GM04504 (cell line): ENCODE data around the gene RTKN2.
"Not testable (repeated sequence)": the region's sequence is repeated elsewhere in the genome, so short reads cannot be mapped to it uniquely, and the experiment has no call there.

Experiments used
- DNase-seq: peaks from one replicate; pipeline ENCODE4 v3.0.0-alpha.2; 2012; ENCODE audit warnings: low read depth

RTKN2 gene

GRCh38 chr10:62259456-62259855, 9.2 kb downstream of the RTKN2 start:
- no peak for DNase-seq

- DNase-seq, result no peak
These were observed 9.7 kb downstream of the RTKN2 start for GRCh38 chr10:62258926-62259325.

GRCh38 chr10:62253704-62254103, 14.9 kb downstream of the RTKN2 start:
- DNase-seq, result no peak

GRCh38 chr10:62252051-62252450, 16.6 kb downstream of the RTKN2 start:
- DNase-seq, result no peak

- no peak for DNase-seq
These were observed 17.9 kb downstream of the RTKN2 start for GRCh38 chr10:62250594-62251198.

GRCh38 chr10:62249957-62250356, 18.7 kb downstream of the RTKN2 start:
- no peak for DNase-seq

GRCh38 chr10:62248465-62248864, 20.2 kb downstream of the RTKN2 start:
- no peak for DNase-seq

- peak; percentile 53 for DNase-seq
These were observed 23.7 kb downstream of the RTKN2 start for GRCh38 chr10:62244785-62245467.

GRCh38 chr10:62244088-62244487, 24.6 kb downstream of the RTKN2 start:
- no peak for DNase-seq

GRCh38 chr10:62243647-62243997, 25.0 kb downstream of the RTKN2 start:
- no peak for DNase-seq

- DNase-seq, result peak; percentile 89
These were observed 25.5 kb downstream of the RTKN2 start for GRCh38 chr10:62242965-62243646.

GRCh38 chr10:62241521-62241920, 27.1 kb downstream of the RTKN2 start:
- DNase-seq, result not testable (repeated sequence)

- DNase-seq, result no peak
These were observed 28.6 kb downstream of the RTKN2 start for GRCh38 chr10:62239994-62240393.

GRCh38 chr10:62238880-62239279, 29.8 kb downstream of the RTKN2 start:
- no peak for DNase-seq

GRCh38 chr10:62237966-62238365, 30.7 kb downstream of the RTKN2 start:
- no peak for DNase-seq

GRCh38 chr10:62237506-62237905, 31.1 kb downstream of the RTKN2 start:
- no peak for DNase-seq

GRCh38 chr10:62234077-62234605, 34.5 kb downstream of the RTKN2 start:
- DNase-seq, result no peak

GRCh38 chr10:62233356-62234076, 35.1 kb downstream of the RTKN2 start:
- DNase-seq, result no peak

- no peak for DNase-seq
These were observed 36.8 kb downstream of the RTKN2 start for GRCh38 chr10:62231805-62232204.

GRCh38 chr10:62231371-62231770, 37.3 kb downstream of the RTKN2 start:
- DNase-seq, result peak; percentile 37

- no peak for DNase-seq
These were observed 38.1 kb downstream of the RTKN2 start for GRCh38 chr10:62230344-62231121.

GRCh38 chr10:62225362-62225761, 43.3 kb downstream of the RTKN2 start:
- DNase-seq, result no peak
